Measurements from ENCODE around the gene BSPRY.
"Not testable (repeated sequence)": the region's sequence is repeated elsewhere in the genome, so short reads cannot be mapped to it uniquely, and the experiment has no call there.

Gene BSPRY

GRCh38 chr9:113373256-113373655 is 23.9 kb downstream of the BSPRY start:
- no peak for DNase-seq

GRCh38 chr9:113373676-113374392 is 24.5 kb downstream of the BSPRY start:
- no peak for DNase-seq

- no peak for DNase-seq
These were observed 26.0 kb downstream of the BSPRY start for GRCh38 chr9:113375057-113376023.

GRCh38 chr9:113376634-113377567 is 27.6 kb downstream of the BSPRY start, which contains the start of gene HDHD3:
Gene HDHD3, minus strand, starts transcription at chr9:113376986. Its CDS starts 2,632 bp downstream, at chr9:113374354.
- DNase-seq, result peak; percentile 76

- DNase-seq, result not testable (repeated sequence)
These were observed 29.9 kb downstream of the BSPRY start for GRCh38 chr9:113379094-113379828.

GRCh38 chr9:113379829-113380210 is 30.5 kb downstream of the BSPRY start:
- not testable (repeated sequence) for DNase-seq

GRCh38 chr9:113380869-113381378 is 31.6 kb downstream of the BSPRY start:
- DNase-seq, result no peak

- not testable (repeated sequence) for DNase-seq
These were observed 32.1 kb downstream of the BSPRY start for GRCh38 chr9:113381441-113381840.

- no peak for DNase-seq
These were observed 32.6 kb downstream of the BSPRY start for GRCh38 chr9:113381909-113382411.

- DNase-seq, result no peak
These were observed 37.4 kb downstream of the BSPRY start for GRCh38 chr9:113386571-113387393.

- DNase-seq, result no peak
These were observed 38.4 kb downstream of the BSPRY start for GRCh38 chr9:113387560-113388230.

GRCh38 chr9:113388833-113389232 is 39.5 kb downstream of the BSPRY start:
- DNase-seq, result no peak

GRCh38 chr9:113389451-113389850 is 40.1 kb downstream of the BSPRY start:
- DNase-seq, result no peak

- DNase-seq, result no peak
These were observed 41.0 kb downstream of the BSPRY start for GRCh38 chr9:113390192-113390960.

- no peak for DNase-seq
These were observed 42.6 kb downstream of the BSPRY start for GRCh38 chr9:113391917-113392316.

- DNase-seq, result no peak
These were observed 43.9 kb downstream of the BSPRY start for GRCh38 chr9:113393281-113393680.

GRCh38 chr9:113395000-113395861 is 45.9 kb downstream of the BSPRY start:
- no peak for DNase-seq

- DNase-seq, result no peak
These were observed 47.9 kb downstream of the BSPRY start for GRCh38 chr9:113397203-113397631.
